Spleen (tissue), 7 donors: ENCODE data around the gene ST6GALNAC5.

Experiments used
- POLR2A ChIP-seq, 3 donors: fragments of 450-650 bp; IDR thresholded peaks; one replicate each; pipeline ENCODE4 v1.5.1; 2017; ENCODE audit warnings: antibody characterized with exemption in 3 of 3, mild to moderate bottlenecking in 1 of 3
- POLR2AphosphoS5 ChIP-seq, 3 donors: sonication (generic); formaldehyde crosslinking; IDR thresholded peaks; one replicate each; pipeline ENCODE4 v1.5.1; 2017; ENCODE audit warnings: antibody characterized with exemption in 3 of 3
- TF ChIP-seq, protein P1 (sequence below), 11 experiments: fragments of 200-600 bp in 7 of 11; fragments of 450-650 bp in 4 of 11; sonication (generic) in 4 of 11; IDR thresholded peaks in 8 of 11; conservative IDR thresholded peaks in 3 of 11; 1 replicate in 7 of 11; 2 replicates in 4 of 11; pipeline versions ENCODE4 v1.4.0 to v1.8.0; 2016 to 2021; ENCODE audit warnings: antibody characterized with exemption in 11 of 11, inconsistent platforms in 4 of 11, mild to moderate bottlenecking in 1 of 11
- donor health status: DM: no; HTN: no; CAD: no; lungs with moderate emphysema.
- donor health status: DM: no; HTN: no; CAD: no.
- donor health status: DM: no; HTN: no; CAD: no.

- TF ChIP-seq, protein P1, sequence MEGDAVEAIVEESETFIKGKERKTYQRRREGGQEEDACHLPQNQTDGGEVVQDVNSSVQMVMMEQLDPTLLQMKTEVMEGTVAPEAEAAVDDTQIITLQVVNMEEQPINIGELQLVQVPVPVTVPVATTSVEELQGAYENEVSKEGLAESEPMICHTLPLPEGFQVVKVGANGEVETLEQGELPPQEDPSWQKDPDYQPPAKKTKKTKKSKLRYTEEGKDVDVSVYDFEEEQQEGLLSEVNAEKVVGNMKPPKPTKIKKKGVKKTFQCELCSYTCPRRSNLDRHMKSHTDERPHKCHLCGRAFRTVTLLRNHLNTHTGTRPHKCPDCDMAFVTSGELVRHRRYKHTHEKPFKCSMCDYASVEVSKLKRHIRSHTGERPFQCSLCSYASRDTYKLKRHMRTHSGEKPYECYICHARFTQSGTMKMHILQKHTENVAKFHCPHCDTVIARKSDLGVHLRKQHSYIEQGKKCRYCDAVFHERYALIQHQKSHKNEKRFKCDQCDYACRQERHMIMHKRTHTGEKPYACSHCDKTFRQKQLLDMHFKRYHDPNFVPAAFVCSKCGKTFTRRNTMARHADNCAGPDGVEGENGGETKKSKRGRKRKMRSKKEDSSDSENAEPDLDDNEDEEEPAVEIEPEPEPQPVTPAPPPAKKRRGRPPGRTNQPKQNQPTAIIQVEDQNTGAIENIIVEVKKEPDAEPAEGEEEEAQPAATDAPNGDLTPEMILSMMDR (IDR thresholded peaks at IDR 0.05 in 8 of 11, conservative IDR thresholded peaks at IDR 0.05 in 3 of 11) = no peak
- no peak for TF ChIP-seq POLR2A (IDR thresholded peaks at IDR 0.05)
- no peak for TF ChIP-seq POLR2AphosphoS5 (IDR thresholded peaks at IDR 0.05)
These were observed 72.5 kb downstream of the ST6GALNAC5 start for GRCh38 chr1:76939817-76940216.
